Esophagus muscularis mucosa (tissue), 3 donors: ENCODE results near the gene ARL14.

Experiments used
- POLR2AphosphoS5 ChIP-seq, 2 donors: sonication (generic); formaldehyde crosslinking; IDR thresholded peaks; one replicate each; pipeline ENCODE4 v1.6.1; 2017; ENCODE audit warnings: antibody characterized with exemption in 2 of 2
- TF ChIP-seq, protein P1 (sequence below), 3 experiments: fragments of 200-600 bp in 2 of 3; fragments of 450-650 bp in 1 of 3; sonication (generic) in 2 of 3; IDR thresholded peaks; one replicate each; pipeline ENCODE4 v1.5.1; 2017 to 2019; ENCODE audit warnings: antibody characterized with exemption in 3 of 3, mild to moderate bottlenecking in 2 of 3, moderate library complexity in 1 of 3

DNA sequence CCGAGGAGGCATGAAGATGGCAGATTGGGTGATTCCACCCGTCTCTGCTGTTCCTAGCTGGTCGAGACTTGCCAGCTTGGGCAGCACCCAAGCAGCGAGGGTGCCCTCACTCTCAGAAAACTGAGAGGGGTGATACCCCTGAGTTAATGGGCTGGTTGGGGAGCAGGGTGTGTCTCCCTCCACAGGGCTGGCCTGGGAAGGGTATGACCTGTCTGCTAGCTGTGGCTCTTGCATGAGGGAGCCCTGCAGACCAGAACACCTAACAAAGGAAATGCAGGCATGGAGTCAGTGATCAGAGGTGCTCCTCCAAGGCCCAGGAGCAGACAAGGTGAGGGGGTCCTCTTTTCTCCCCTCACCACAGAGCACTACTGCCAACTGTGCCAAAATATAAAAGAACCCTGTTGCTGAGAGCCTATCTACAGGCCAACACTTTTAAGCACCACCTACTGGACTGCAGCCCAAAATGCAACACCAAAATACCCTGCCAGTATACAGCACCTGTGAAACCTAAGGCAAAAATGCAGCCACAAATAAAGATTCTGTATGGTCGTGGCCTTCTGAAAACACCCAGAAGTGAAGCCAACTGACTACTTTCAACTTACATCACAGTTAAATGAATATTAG, 43.3 kb downstream of the ARL14 start:
- TF ChIP-seq POLR2AphosphoS5 (IDR thresholded peaks at IDR 0.05), result no peak
- TF ChIP-seq, protein P1, sequence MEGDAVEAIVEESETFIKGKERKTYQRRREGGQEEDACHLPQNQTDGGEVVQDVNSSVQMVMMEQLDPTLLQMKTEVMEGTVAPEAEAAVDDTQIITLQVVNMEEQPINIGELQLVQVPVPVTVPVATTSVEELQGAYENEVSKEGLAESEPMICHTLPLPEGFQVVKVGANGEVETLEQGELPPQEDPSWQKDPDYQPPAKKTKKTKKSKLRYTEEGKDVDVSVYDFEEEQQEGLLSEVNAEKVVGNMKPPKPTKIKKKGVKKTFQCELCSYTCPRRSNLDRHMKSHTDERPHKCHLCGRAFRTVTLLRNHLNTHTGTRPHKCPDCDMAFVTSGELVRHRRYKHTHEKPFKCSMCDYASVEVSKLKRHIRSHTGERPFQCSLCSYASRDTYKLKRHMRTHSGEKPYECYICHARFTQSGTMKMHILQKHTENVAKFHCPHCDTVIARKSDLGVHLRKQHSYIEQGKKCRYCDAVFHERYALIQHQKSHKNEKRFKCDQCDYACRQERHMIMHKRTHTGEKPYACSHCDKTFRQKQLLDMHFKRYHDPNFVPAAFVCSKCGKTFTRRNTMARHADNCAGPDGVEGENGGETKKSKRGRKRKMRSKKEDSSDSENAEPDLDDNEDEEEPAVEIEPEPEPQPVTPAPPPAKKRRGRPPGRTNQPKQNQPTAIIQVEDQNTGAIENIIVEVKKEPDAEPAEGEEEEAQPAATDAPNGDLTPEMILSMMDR (IDR thresholded peaks at IDR 0.05), result no peak
